SW 1271 (cell line): ENCODE results near the gene CYP4F12.
"Not testable (repeated sequence)": the region's sequence is repeated elsewhere in the genome, so short reads cannot be mapped to it uniquely, and the experiment has no call there.

ENCODE experiments used
- DNase-seq, 2 experiments: peaks; one replicate each; lab custom pipeline; 2025; lab: John Stamatoyannopoulos, UW

CYP4F12 gene

GRCh38 chr19:15650123-15650522 lies 22.8 kb upstream of the CYP4F12 start:
- not testable (repeated sequence) for DNase-seq

- DNase-seq: no peak
Observed at GRCh38 chr19:15651791-15652190, 21.1 kb upstream of the CYP4F12 start.

GRCh38 chr19:15652559-15653278 lies 20.2 kb upstream of the CYP4F12 start:
- no peak for DNase-seq

- no peak for DNase-seq
Observed at GRCh38 chr19:15656467-15656866, 16.4 kb upstream of the CYP4F12 start.

- DNase-seq: no peak
Observed at GRCh38 chr19:15663247-15663646, 9.6 kb upstream of the CYP4F12 start.

- DNase-seq: no peak
Observed at GRCh38 chr19:15666186-15666585, 6.7 kb upstream of the CYP4F12 start.

- DNase-seq: no peak
Observed at GRCh38 chr19:15666883-15667282, 6.0 kb upstream of the CYP4F12 start.

- no peak for DNase-seq
Observed at GRCh38 chr19:15669440-15669839, 3.4 kb upstream of the CYP4F12 start.

GRCh38 chr19:15669891-15670290 lies 3.0 kb upstream of the CYP4F12 start:
- DNase-seq: no peak

- DNase-seq: no peak
Observed at GRCh38 chr19:15671237-15671821, 1.6 kb upstream of the CYP4F12 start.

GRCh38 chr19:15671891-15672579 lies 852 bp upstream of the CYP4F12 start:
- no peak for DNase-seq

GRCh38 chr19:15673176-15673654 lies 328 bp downstream of the CYP4F12 start:
- no peak for DNase-seq

- DNase-seq: no peak
Observed at GRCh38 chr19:15675560-15675959, 2.7 kb downstream of the CYP4F12 start.

GRCh38 chr19:15679089-15679488 lies 6.2 kb downstream of the CYP4F12 start:
- DNase-seq: no peak

GRCh38 chr19:15679865-15680264 lies 7.0 kb downstream of the CYP4F12 start:
- DNase-seq: not testable (repeated sequence)

GRCh38 chr19:15680478-15681322 lies 7.8 kb downstream of the CYP4F12 start:
- no peak for DNase-seq

GRCh38 chr19:15683411-15683810 lies 10.5 kb downstream of the CYP4F12 start:
- no peak for DNase-seq

- DNase-seq: no peak
Observed at GRCh38 chr19:15684828-15685227, 11.9 kb downstream of the CYP4F12 start.

- no peak for DNase-seq
Observed at GRCh38 chr19:15696654-15697194, 23.8 kb downstream of the CYP4F12 start.

GRCh38 chr19:15701757-15702533 lies 29.1 kb downstream of the CYP4F12 start:
- no peak for DNase-seq

- DNase-seq: no peak
Observed at GRCh38 chr19:15702534-15702930, 29.6 kb downstream of the CYP4F12 start.
